Mucosa of descending colon (tissue), 3 donors: Measurements from ENCODE around the gene SCUBE3. TPM values are rescaled to one million over a fixed set of nuclear protein-coding genes. Genes with fewer than 3 reads are reported as not detected.

Source experiments
- ATAC-seq: fragments of 200-7000 bp; cut with Tn5 transposase; one replicate; pipeline ENCODE4 v1.9.1; 2020; ENCODE audit warnings: mild to moderate bottlenecking, moderate library complexity
- DNase-seq, 3 donors: peaks; one replicate each; pipeline ENCODE4 v3.0.0-alpha.2; 2020
- H3K36me3 ChIP-seq: fragments of 200-600 bp; one replicate; pipeline ENCODE4 v1.8.0; 2021; ENCODE audit warnings: low read depth, mild to moderate bottlenecking
- H3K4me1 ChIP-seq: fragments of 200-600 bp; one replicate; pipeline ENCODE4 v1.8.0; 2021; ENCODE audit warnings: low read depth, mild to moderate bottlenecking
- H3K4me3 ChIP-seq: fragments of 200-600 bp; one replicate; pipeline ENCODE4 v1.8.0; 2021; ENCODE audit warnings: mild to moderate bottlenecking
- H3K9me3 ChIP-seq: fragments of 200-600 bp; one replicate; pipeline ENCODE4 v1.8.0; 2021; ENCODE audit warnings: mild to moderate bottlenecking
- intact Hi-C, 2 donors: fragments of 100-400 bp; cut with DNase I in 1 of 2; cut with micrococcal nuclease in 1 of 2; formaldehyde crosslinking; loops; one replicate each; pipeline versions ENCODE4 v1.11.0 to v1.11.1; 2022; cut with DNase I, micrococcal nuclease
- total RNA-seq, 3 donors: library from RNA; stranded (reverse); fragmentation: NEBNext Ultra II Directional in 2 of 3; extraction: Animal tissue kit (Norgen Biotek cat#: 25700) in 2 of 3; gene quantifications; one replicate each; pipeline versions ENCODE4 v1.2.1 to v1.2.4, GENCODE V29; 2021 to 2023
- TF ChIP-seq, protein P1 (sequence below): fragments of 200-600 bp; IDR thresholded peaks from one replicate; pipeline ENCODE4 v1.8.0; 2022; ENCODE audit warnings: antibody characterized with exemption, mild to moderate bottlenecking
- donor health status: DM: no; HTN: no; CAD: no; lungs with moderate emphysema.
- donor health status: DM: no; HTN: no; CAD: no.
- donor health status: DM: no; HTN: yes; CAD: no.

The SCUBE3 gene
- total RNA-seq, 3 donors from 2014 or later: 0.14 to 11.6 (median 0.26) TPM

DNA sequence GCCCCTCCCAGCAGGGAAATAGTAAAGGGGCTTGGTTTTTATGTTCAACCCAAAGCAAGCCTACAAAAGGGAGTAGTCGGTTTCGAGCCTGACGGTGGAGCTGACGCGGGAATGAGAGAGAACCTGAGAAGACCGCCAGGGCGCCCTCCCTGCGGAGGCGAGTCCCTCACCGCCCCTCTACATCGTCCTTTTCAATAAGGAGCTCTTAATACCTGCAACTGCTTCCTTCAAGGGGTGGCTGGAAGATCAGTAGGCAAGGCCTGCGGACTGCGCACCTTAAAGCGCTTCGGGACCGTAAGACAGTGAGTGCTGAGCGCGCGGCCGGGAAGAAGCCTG is 45.1 kb downstream of the SCUBE3 start:
- H3K4me1 ChIP-seq: peaks cover 9% of the 10 kb centered on the region
- TF ChIP-seq, protein P1, sequence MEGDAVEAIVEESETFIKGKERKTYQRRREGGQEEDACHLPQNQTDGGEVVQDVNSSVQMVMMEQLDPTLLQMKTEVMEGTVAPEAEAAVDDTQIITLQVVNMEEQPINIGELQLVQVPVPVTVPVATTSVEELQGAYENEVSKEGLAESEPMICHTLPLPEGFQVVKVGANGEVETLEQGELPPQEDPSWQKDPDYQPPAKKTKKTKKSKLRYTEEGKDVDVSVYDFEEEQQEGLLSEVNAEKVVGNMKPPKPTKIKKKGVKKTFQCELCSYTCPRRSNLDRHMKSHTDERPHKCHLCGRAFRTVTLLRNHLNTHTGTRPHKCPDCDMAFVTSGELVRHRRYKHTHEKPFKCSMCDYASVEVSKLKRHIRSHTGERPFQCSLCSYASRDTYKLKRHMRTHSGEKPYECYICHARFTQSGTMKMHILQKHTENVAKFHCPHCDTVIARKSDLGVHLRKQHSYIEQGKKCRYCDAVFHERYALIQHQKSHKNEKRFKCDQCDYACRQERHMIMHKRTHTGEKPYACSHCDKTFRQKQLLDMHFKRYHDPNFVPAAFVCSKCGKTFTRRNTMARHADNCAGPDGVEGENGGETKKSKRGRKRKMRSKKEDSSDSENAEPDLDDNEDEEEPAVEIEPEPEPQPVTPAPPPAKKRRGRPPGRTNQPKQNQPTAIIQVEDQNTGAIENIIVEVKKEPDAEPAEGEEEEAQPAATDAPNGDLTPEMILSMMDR: no peak
- peak overlapping the region; percentile 75 for H3K4me3 ChIP-seq
- ATAC-seq (peak; percentile 2), DNase-seq (no peak)
- H3K9me3 ChIP-seq: no peaks in the 10 kb centered on the region
- no peaks in the 10 kb centered on the region for H3K36me3 ChIP-seq
- intact Hi-C loops: no loop called here

DNA sequence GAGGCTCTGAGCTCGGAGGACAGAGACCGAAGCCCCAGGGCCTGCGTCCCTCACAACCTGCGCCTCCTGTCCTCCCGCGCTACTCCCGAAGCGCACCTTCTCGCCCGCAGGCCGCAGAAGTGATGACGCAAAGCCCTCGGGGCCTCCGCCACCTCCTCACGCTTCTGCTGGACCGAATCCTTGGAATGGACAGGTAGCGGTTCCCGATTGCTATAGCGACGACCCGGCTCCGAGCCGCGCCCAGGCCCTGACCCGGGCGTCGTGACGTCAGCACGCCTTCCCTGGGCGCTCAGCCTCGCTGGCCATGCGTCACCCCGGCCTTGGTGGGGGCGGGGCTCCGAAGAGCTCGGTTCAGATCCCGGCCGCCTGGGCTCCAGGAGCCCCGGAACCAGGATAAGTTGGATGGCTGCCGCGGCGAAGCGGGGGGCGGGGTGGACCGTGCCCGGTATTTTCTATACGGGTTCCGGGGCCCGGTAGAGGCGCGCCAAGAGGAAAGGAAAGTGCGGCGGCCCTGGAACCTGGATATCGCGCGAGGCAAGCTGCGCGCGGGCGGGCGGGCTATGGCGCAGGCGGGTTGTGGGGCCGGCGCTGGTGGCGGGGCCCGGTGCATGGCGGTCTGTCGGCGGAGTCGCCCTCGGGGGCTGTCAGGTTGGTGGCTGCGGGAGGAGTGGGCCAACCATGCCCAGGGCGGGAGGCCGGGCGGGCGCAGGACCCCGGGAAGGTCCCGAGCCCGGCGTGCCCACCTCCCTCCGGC is 45.6 kb downstream of the SCUBE3 start, which contains the start of gene ZNF76:
Gene ZNF76, plus strand, starts transcription at position 542 of the 754 bp plus-strand sequence. CDS start 21,417 bp downstream, outside the sequence.
- H3K4me1 ChIP-seq: peaks cover 9% of the 10 kb centered on the region
- DNase-seq (peak; percentile 98 to 99 (median 99)), ATAC-seq (peak; percentile 94)
- H3K4me3 ChIP-seq: peak within 1 kb of the TSS; percentile 75
- H3K36me3 ChIP-seq: no peaks in the 10 kb centered on the region
- TF ChIP-seq, protein P1: no peak
- intact Hi-C loops: no loop called here
- no peaks in the 10 kb centered on the region for H3K9me3 ChIP-seq

DNA sequence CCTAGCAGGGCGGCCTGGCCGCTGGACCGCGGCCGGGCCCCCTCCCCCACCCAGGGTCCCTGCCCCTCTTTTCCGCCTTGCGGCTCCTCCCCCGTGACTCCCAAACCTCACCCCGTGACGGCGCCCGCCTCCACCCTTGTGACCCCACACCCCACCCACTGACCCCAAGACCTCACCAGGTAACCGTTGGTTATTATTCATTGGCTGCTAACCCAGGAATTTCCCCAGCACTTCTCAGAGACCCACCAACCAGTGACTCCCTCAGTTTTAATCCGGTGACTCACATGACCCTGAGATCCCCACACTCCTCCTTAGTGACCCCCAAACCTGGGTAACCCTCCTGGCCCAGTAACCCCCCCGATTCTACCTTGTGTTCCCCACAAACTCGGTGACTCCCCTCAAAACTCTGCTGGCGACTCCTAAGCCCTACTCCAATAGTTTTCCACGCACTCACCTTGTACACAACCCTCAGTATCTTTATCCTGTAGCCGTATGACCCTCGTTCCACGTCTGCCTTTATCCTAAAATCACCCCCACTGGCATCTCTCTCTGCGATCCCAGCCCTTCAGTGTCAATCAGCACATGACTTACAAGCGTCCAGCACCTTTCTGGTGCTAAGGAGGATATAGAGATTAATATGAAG is 46.3 kb downstream of the SCUBE3 start:
- peaks cover 9% of the 10 kb centered on the region for H3K4me1 ChIP-seq
- no peaks in the 10 kb centered on the region for H3K36me3 ChIP-seq
- TF ChIP-seq, protein P1: no peak
- DNase-seq: peak; percentile 82 to 86 (median 83)
- ATAC-seq: peak; percentile 71
- intact Hi-C loops: no loop called here
- no peaks in the 10 kb centered on the region for H3K9me3 ChIP-seq
- peak overlapping the region; percentile 75 for H3K4me3 ChIP-seq

DNA sequence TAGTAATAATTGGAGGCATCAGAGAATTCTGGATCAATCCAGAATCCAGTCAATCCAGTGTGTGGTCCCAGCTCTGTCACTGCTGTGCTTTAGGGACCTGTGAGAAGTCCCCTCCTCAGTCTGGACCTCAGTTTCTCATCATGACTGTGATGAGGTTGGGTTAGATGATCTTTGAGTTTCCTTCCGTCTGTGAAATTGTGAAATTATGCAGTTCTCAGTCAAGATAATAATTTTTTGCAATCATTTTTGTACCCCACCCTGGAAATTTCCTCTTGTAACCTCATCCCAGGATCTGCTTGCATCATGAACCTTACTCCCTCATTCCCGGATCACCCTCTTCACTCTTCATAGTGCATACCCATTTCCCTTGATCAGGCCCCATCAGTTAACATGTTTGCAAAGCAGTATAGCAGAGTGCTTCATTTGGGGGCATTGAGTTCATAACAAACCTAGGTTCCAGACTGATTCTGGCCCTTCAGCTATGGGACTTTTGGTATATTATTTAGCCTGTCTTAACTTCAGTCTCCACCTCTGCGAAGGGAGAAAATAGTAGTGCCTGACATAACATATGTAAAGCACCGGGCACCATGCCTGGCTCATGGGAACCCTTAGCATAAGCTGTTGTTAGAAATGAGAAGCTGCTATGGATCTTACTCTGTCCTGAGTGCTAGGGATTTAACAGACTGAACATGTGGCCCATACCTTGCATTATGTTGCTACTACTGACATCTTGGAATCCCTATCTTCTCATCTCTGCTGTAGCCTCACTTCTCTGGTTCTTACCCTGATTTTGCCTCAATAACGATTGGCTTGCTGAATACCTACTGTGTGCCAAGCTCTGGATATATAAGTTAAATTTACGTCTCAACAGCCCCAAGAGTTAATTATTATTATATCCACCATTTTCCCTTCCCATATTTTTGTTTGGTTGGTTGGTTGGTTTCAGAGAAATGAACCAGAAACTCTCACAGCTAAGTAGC is 47.1 kb downstream of the SCUBE3 start:
- Histone ChIP-seq H3K9me3 (no peaks in the 10 kb centered on the region), H3K4me3 (no peak overlapping the region), H3K4me1 (peaks cover 9% of the 10 kb centered on the region), H3K36me3 (no peaks in the 10 kb centered on the region)
- intact Hi-C loops: no loop called here
- ATAC-seq (no peak), DNase-seq (no peak)
- TF ChIP-seq, protein P1: no peak

DNA sequence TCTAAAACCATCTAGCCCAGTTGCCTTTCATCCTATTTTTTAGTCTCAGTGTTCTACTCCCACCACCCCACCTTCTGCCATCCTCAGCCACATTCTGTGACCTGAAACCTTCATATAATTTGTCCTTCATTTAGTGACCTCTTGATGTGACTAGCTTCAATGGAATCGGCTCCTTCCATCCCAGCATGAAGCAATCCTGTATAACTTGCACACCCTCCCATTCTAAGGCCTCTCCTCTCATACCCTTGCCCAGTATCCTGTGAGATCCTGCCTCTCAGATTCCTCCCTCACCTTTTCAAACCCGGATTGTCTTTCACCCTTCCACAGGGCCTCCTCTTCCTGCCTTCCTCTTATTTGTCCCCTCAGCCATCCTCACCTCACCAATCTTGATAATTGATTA is 48.8 kb downstream of the SCUBE3 start:
- DNase-seq: no peak
- H3K4me1 ChIP-seq: peaks cover 9% of the 10 kb centered on the region
- H3K9me3 ChIP-seq: no peaks in the 10 kb centered on the region
- no peak for ATAC-seq
- H3K4me3 ChIP-seq: no peak overlapping the region
- TF ChIP-seq, protein P1: no peak
- H3K36me3 ChIP-seq: no peaks in the 10 kb centered on the region
- intact Hi-C loops: no loop called here
